Measurements from ENCODE around the gene GIMAP7.

GRCh38 chr7:150553163-150553562 lies 38.5 kb downstream of the GIMAP7 start:
- no peak for TF ChIP-seq CTCF (conservative IDR thresholded peaks at IDR 0.05; ENCODE audit: low read depth, low read length)
- TF ChIP-seq EZH2phosphoT487 (IDR thresholded peaks at IDR 0.05; ENCODE audit: borderline replicate concordance, low read length) = no peak
- TF ChIP-seq EZH2 (IDR thresholded peaks at IDR 0.05; ENCODE audit: low read length, unreplicated experiment) = no peak
